Testis (tissue), 2 donors: ENCODE results near the gene LAMA3.

ENCODE experiments used
- POLR2A ChIP-seq: fragments of 450-650 bp; IDR thresholded peaks from one replicate; pipeline ENCODE4 v1.6.1; 2017; ENCODE audit warnings: antibody characterized with exemption, mild to moderate bottlenecking, moderate library complexity
- TF ChIP-seq, protein P1 (sequence below), 3 experiments: fragments of 450-650 bp in 2 of 3; fragments of 200-600 bp in 1 of 3; sonication (generic) in 1 of 3; IDR thresholded peaks; one replicate each; pipeline ENCODE4 v1.5.1; 2016 to 2019; ENCODE audit warnings: antibody characterized with exemption in 3 of 3, mild to moderate bottlenecking in 2 of 3, moderate library complexity in 1 of 3

GRCh38 chr18:23826850-23827620 is 137.8 kb downstream of the LAMA3 start:
- TF ChIP-seq, protein P1, sequence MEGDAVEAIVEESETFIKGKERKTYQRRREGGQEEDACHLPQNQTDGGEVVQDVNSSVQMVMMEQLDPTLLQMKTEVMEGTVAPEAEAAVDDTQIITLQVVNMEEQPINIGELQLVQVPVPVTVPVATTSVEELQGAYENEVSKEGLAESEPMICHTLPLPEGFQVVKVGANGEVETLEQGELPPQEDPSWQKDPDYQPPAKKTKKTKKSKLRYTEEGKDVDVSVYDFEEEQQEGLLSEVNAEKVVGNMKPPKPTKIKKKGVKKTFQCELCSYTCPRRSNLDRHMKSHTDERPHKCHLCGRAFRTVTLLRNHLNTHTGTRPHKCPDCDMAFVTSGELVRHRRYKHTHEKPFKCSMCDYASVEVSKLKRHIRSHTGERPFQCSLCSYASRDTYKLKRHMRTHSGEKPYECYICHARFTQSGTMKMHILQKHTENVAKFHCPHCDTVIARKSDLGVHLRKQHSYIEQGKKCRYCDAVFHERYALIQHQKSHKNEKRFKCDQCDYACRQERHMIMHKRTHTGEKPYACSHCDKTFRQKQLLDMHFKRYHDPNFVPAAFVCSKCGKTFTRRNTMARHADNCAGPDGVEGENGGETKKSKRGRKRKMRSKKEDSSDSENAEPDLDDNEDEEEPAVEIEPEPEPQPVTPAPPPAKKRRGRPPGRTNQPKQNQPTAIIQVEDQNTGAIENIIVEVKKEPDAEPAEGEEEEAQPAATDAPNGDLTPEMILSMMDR (IDR thresholded peaks at IDR 0.05) = no peak
- no peak for TF ChIP-seq POLR2A
